Activated effector memory CD4-positive, alpha-beta T cell treated with Interleukin-2 at 50 U/mL for 16 hours (primary cell): Measurements from ENCODE around the gene OLFML2B.

Source experiments
- DNase-seq: peaks from one replicate; pipeline ENCODE4 v3.0.0-alpha.2; 2020

The OLFML2B gene

GRCh38 chr1:161973924-161974845 lies 49.5 kb downstream of the OLFML2B start:
- DNase-seq = no peak

- DNase-seq = no peak
Measured at GRCh38 chr1:161972828-161973227, 50.8 kb downstream of the OLFML2B start.

GRCh38 chr1:161970633-161971032 lies 53.0 kb downstream of the OLFML2B start:
- DNase-seq = no peak

GRCh38 chr1:161970036-161970435 lies 53.6 kb downstream of the OLFML2B start:
- DNase-seq = no peak

- DNase-seq = no peak
Measured at GRCh38 chr1:161966067-161966466, 57.6 kb downstream of the OLFML2B start.

- no peak for DNase-seq
Measured at GRCh38 chr1:161962091-161962887, 61.4 kb downstream of the OLFML2B start.

GRCh38 chr1:161958425-161958824 lies 65.2 kb downstream of the OLFML2B start:
- DNase-seq = no peak

- DNase-seq = no peak
Measured at GRCh38 chr1:161956930-161957329, 66.7 kb downstream of the OLFML2B start.

- no peak for DNase-seq
Measured at GRCh38 chr1:161956097-161956496, 67.6 kb downstream of the OLFML2B start.

- DNase-seq = no peak
Measured at GRCh38 chr1:161955606-161956005, 68.1 kb downstream of the OLFML2B start.

GRCh38 chr1:161954466-161954865 lies 69.2 kb downstream of the OLFML2B start:
- DNase-seq = no peak

GRCh38 chr1:161954050-161954449 lies 69.6 kb downstream of the OLFML2B start:
- no peak for DNase-seq

- no peak for DNase-seq
Measured at GRCh38 chr1:161953256-161953920, 70.3 kb downstream of the OLFML2B start.

GRCh38 chr1:161952607-161953172 lies 71.0 kb downstream of the OLFML2B start:
- no peak for DNase-seq

GRCh38 chr1:161951646-161952045 lies 72.0 kb downstream of the OLFML2B start:
- no peak for DNase-seq

- DNase-seq = no peak
Measured at GRCh38 chr1:161950377-161950776, 73.3 kb downstream of the OLFML2B start.

GRCh38 chr1:161949548-161949947 lies 74.1 kb downstream of the OLFML2B start:
- DNase-seq = no peak

- DNase-seq = no peak
Measured at GRCh38 chr1:161948435-161948834, 75.2 kb downstream of the OLFML2B start.

- DNase-seq = no peak
Measured at GRCh38 chr1:161946071-161946987, 77.3 kb downstream of the OLFML2B start.

- no peak for DNase-seq
Measured at GRCh38 chr1:161945306-161946060, 78.2 kb downstream of the OLFML2B start.

- no peak for DNase-seq
Measured at GRCh38 chr1:161944381-161944780, 79.3 kb downstream of the OLFML2B start.
